HEK293T (cell line): ENCODE data around the gene CCDC127.

Experiments used
- CTCF ChIA-PET: fragments of 350-600 bp; formaldehyde crosslinking; extraction: SDS; loops from one replicate; lab custom pipeline; 2021; ENCODE audit warnings: antibody characterized with exemption, inconsistent platforms; lab: Yijun Ruan, JAX
- POLR2A ChIA-PET: fragments of 350-600 bp; formaldehyde crosslinking; extraction: SDS; loops from one replicate; lab custom pipeline; 2020; ENCODE audit warnings: antibody characterized with exemption, inconsistent platforms; lab: Yijun Ruan, JAX
- DNase-seq: peaks from one replicate; pipeline ENCODE4 v3.0.0; 2012; ENCODE audit warnings: mixed read lengths; ENCODE audit errors: extremely low spot score
- ARNT ChIP-seq: fragments of 450-650 bp; IDR thresholded peaks from 2 replicates; pipeline ENCODE4 v1.6.1; 2017; ENCODE audit warnings: mild to moderate bottlenecking
- BHLHE40 ChIP-seq: fragments of 450-650 bp; IDR thresholded peaks from 2 replicates; pipeline ENCODE4 v1.6.1; 2016; ENCODE audit warnings: mild to moderate bottlenecking, moderate library complexity, borderline replicate concordance
- CTBP1 ChIP-seq: fragments of 450-650 bp; IDR thresholded peaks from 2 replicates; pipeline ENCODE4 v1.6.1; 2016; ENCODE audit warnings: borderline replicate concordance
- ELF4 ChIP-seq: fragments of 450-650 bp; IDR thresholded peaks from 2 replicates; pipeline ENCODE4 v1.6.1; 2017; ENCODE audit warnings: antibody characterized with exemption
- FOXA1 ChIP-seq: fragments of 450-650 bp; IDR thresholded peaks from 2 replicates; pipeline ENCODE4 v1.6.1; 2016; ENCODE audit warnings: mild to moderate bottlenecking
- FOXK2 ChIP-seq: fragments of 450-650 bp; IDR thresholded peaks from 2 replicates; pipeline ENCODE4 v1.6.1; 2016; ENCODE audit warnings: mild to moderate bottlenecking
- FOXM1 ChIP-seq: fragments of 450-650 bp; IDR thresholded peaks from 2 replicates; pipeline ENCODE4 v1.6.1; 2017; ENCODE audit warnings: mild to moderate bottlenecking, borderline replicate concordance
- HDGF ChIP-seq: fragments of 450-650 bp; IDR thresholded peaks from 2 replicates; pipeline ENCODE4 v1.6.1; 2017; ENCODE audit warnings: antibody characterized with exemption, borderline replicate concordance
- L3MBTL2 ChIP-seq: fragments of 450-650 bp; conservative IDR thresholded peaks from 2 replicates; pipeline ENCODE4 v1.6.1; 2016; ENCODE audit warnings: mild to moderate bottlenecking
- LEF1 ChIP-seq: fragments of 450-650 bp; IDR thresholded peaks from 2 replicates; pipeline ENCODE4 v1.6.1; 2017; ENCODE audit warnings: mild to moderate bottlenecking, borderline replicate concordance
- NFRKB ChIP-seq: fragments of 450-650 bp; IDR thresholded peaks from 2 replicates; pipeline ENCODE4 v1.6.1; 2016; ENCODE audit warnings: mild to moderate bottlenecking, moderate library complexity
- SP1 ChIP-seq: fragments of 450-650 bp; IDR thresholded peaks from 2 replicates; pipeline ENCODE4 v1.6.1; 2017
- SUZ12 ChIP-seq: fragments of 450-650 bp; IDR thresholded peaks from 2 replicates; pipeline ENCODE4 v1.6.1; 2016; ENCODE audit warnings: mild to moderate bottlenecking
- TARDBP ChIP-seq: fragments of 450-650 bp; IDR thresholded peaks from 2 replicates; pipeline ENCODE4 v1.6.1; 2016
- ZNF384 ChIP-seq: fragments of 450-650 bp; IDR thresholded peaks from 2 replicates; pipeline ENCODE4 v1.6.1; 2016
- TF ChIP-seq, protein P1 (sequence below): fragments of 450-650 bp; IDR thresholded peaks from 2 replicates; pipeline ENCODE4 v1.6.1; 2016

Gene CCDC127

DNA sequence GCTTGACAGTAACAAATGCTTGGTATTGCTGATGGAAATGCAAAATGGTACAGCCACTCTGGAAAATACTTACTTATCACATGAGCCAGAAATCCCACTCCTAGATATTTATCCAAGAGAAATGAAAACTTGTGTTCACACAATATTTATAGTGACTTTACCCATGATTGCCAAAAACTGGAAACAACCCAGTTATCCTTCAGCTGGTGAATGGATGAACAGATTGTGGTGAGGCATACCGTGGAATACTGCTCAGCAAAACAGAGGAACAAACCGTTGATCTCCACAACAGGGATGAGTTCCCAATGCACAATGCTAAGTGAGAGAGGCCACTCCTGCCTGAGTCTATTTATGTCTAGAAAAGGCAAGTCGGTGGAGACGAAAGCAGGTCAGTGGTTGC lies 67.2 kb downstream of the CCDC127 start:
- DNase-seq = no peak
- ChIA-PET CTCF (no interaction called here), POLR2A (no interaction called here)
- TF ChIP-seq HDGF (no peak), CTBP1 (no peak), FOXM1 (no peak), ELF4 (no peak), ZNF384 (no peak), NFRKB (no peak), FOXA1 (no peak), TARDBP (no peak), FOXK2 (no peak), ARNT (no peak), SUZ12 (no peak), BHLHE40 (no peak), LEF1 (no peak), SP1 (no peak), L3MBTL2 (no peak)
- TF ChIP-seq, protein P1, sequence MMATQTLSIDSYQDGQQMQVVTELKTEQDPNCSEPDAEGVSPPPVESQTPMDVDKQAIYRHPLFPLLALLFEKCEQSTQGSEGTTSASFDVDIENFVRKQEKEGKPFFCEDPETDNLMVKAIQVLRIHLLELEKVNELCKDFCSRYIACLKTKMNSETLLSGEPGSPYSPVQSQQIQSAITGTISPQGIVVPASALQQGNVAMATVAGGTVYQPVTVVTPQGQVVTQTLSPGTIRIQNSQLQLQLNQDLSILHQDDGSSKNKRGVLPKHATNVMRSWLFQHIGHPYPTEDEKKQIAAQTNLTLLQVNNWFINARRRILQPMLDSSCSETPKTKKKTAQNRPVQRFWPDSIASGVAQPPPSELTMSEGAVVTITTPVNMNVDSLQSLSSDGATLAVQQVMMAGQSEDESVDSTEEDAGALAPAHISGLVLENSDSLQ = no peak

GRCh38 chr5:149745-150485 lies 68.0 kb downstream of the CCDC127 start:
- CTCF ChIA-PET = no interaction called here
- TF ChIP-seq TARDBP = no peak
- TF ChIP-seq, protein P1 = no peak
- TF ChIP-seq SP1 = no peak
- TF ChIP-seq BHLHE40 = no peak
- no peak for TF ChIP-seq CTBP1
- TF ChIP-seq FOXA1 = no peak
- DNase-seq = no peak
- POLR2A ChIA-PET = no interaction called here

DNA sequence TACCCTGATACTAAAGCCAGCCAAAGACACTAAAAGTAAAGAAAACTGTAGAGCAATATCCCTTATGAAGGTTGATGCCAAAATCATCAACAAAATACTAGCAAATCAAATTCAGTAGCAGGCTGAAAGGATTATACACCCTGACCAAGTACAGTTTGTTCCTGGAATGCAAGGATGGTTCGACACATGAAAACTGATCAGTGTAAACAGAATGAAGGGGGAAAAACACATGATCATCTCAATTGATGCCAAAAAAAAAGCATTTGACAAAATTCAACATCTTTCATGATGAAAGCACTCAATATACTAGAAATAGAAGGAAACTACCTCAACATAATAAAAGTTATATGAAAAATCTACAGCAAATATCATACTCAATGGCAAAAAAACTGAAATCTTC lies 70.2 kb downstream of the CCDC127 start:
- CTCF ChIA-PET = no interaction called here
- TF ChIP-seq ZNF384 = no peak
- no peak for TF ChIP-seq NFRKB
- TF ChIP-seq TARDBP = no peak
- TF ChIP-seq BHLHE40 = no peak
- TF ChIP-seq ELF4 = no peak
- POLR2A ChIA-PET = no interaction called here
- DNase-seq = no peak
